Measurements from ENCODE around the gene ARAP1. TPM values are rescaled to one million over a fixed set of nuclear protein-coding genes. Genes with fewer than 3 reads are reported as not detected.
A peak's percentile ranks its signal among the peaks of the same experiment; 100 is the strongest.

Gene ARAP1
- total RNA-seq, 1 experiment from 2014 or later, result 85.5 TPM

- no peak overlapping the region for H3K4me3 ChIP-seq (ENCODE audit: insufficient read depth, low read depth, low read length)
- no peaks in the 10 kb centered on the region for H3K27me3 ChIP-seq (ENCODE audit: control insufficient read depth, insufficient read depth, low read length)
- DNase-seq, result no peak
- peaks cover 5% of the 10 kb centered on the region; the same call in 1 of the 2 replicates for H3K36me3 ChIP-seq (replicated peaks; ENCODE audit: control insufficient read depth, insufficient read depth, low read length)
Measured at GRCh38 chr11:72720047-72720446, 32.2 kb downstream of the ARAP1 start.

- Histone ChIP-seq H3K36me3 (replicated peaks; ENCODE audit: control insufficient read depth, insufficient read depth, low read length) (peaks cover 4% of the 10 kb centered on the region; the same call in 1 of the 2 replicates), H3K27me3 (ENCODE audit: control insufficient read depth, insufficient read depth, low read length) (no peaks in the 10 kb centered on the region), H3K4me3 (ENCODE audit: insufficient read depth, low read depth, low read length) (no peak overlapping the region)
- no peak for DNase-seq
Measured at GRCh38 chr11:72719551-72719950, 32.7 kb downstream of the ARAP1 start.

- DNase-seq, result no peak
- H3K36me3 ChIP-seq (replicated peaks; ENCODE audit: control insufficient read depth, insufficient read depth, low read length), result peaks cover 3% of the 10 kb centered on the region; the same call in 1 of the 2 replicates
- no peaks in the 10 kb centered on the region for H3K27me3 ChIP-seq (ENCODE audit: control insufficient read depth, insufficient read depth, low read length)
- H3K4me3 ChIP-seq (ENCODE audit: insufficient read depth, low read depth, low read length), result no peak overlapping the region
Measured at GRCh38 chr11:72719144-72719543, 33.1 kb downstream of the ARAP1 start.

- H3K27me3 ChIP-seq (ENCODE audit: control insufficient read depth, insufficient read depth, low read length), result no peaks in the 10 kb centered on the region
- no peak overlapping the region for H3K4me3 ChIP-seq (ENCODE audit: insufficient read depth, low read depth, low read length)
- DNase-seq, result no peak
Measured at GRCh38 chr11:72718101-72718501, 34.1 kb downstream of the ARAP1 start.

DNA sequence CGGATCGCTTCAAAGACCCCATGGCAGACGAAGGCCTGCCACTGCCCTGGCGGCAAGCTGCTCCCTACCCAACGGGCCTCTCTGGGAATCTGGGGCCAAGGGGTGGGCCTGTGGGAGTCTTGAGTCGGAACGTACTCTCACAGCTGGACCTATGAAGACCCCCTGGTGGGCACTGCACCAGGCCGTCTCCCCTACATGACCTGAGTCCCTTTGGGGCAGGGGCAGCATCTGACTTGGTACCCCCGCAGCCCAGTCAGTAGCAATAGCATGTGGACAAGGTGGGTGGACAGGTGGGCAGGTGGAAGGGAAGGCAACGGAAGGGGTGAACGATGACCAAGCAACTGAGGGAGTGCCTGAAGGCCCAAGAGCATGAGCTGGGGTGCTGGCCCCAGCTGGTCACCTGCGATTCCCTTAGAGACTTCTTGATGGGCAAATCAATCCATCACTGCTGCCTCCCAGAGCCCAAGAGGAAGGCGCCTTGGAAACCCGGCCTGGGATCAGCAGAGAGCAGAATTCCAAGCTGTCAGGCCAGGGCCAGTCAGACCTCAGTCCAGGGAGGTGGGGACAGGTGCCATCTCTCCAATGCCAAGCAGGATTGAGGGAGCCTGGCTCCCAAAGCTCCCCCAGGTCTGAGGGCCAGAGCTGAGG lies 35.3 kb downstream of the ARAP1 start:
- H3K27me3 ChIP-seq (ENCODE audit: control insufficient read depth, insufficient read depth, low read length), result no peaks in the 10 kb centered on the region
- no peak for DNase-seq
- no peak overlapping the region for H3K4me3 ChIP-seq (ENCODE audit: insufficient read depth, low read depth, low read length)
- peaks cover 3% of the 10 kb centered on the region for H3K36me3 ChIP-seq (replicated peaks; ENCODE audit: control insufficient read depth, insufficient read depth, low read length)

More at GRCh38 chr11:72718101-72718501, 34.1 kb downstream of the ARAP1 start:
- peaks cover 3% of the 10 kb centered on the region; the same call in 1 of the 2 replicates for H3K36me3 ChIP-seq (replicated peaks; ENCODE audit: control insufficient read depth, insufficient read depth, low read length)

DNA sequence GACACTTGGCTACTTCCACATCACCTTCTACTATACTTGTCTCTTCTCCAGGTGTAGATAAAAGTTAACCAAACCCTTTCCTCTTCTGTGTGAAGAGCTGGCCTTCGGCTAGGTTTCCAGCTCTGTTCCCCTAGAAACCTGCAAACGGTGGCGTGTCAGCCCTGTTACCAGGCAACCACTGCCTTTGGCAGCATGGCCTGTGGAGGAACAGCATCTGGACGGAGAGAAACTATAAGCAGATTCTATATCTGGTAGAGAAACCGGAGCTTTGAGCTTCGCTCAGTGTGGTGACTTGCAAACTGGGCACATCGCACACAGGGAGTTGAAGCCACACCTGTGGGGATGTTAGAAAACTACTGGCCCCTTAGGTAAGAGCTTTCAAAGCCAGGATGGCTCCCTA lies 35.9 kb downstream of the ARAP1 start:
- Histone ChIP-seq H3K4me3 (ENCODE audit: insufficient read depth, low read depth, low read length) (no peak overlapping the region), H3K36me3 (replicated peaks; ENCODE audit: control insufficient read depth, insufficient read depth, low read length) (peaks cover 6% of the 10 kb centered on the region), H3K27me3 (ENCODE audit: control insufficient read depth, insufficient read depth, low read length) (no peaks in the 10 kb centered on the region)
- DNase-seq, result no peak

GRCh38 chr11:72712841-72713240 lies 39.4 kb downstream of the ARAP1 start:
- peaks cover 8% of the 10 kb centered on the region for H3K36me3 ChIP-seq (replicated peaks; ENCODE audit: control insufficient read depth, insufficient read depth, low read length)
- no peak for DNase-seq
- no peak overlapping the region for H3K4me3 ChIP-seq (ENCODE audit: insufficient read depth, low read depth, low read length)
- H3K27me3 ChIP-seq (ENCODE audit: control insufficient read depth, insufficient read depth, low read length), result no peaks in the 10 kb centered on the region

GRCh38 chr11:72712168-72712751 lies 39.9 kb downstream of the ARAP1 start:
- Histone ChIP-seq H3K4me3 (ENCODE audit: insufficient read depth, low read depth, low read length) (no peak overlapping the region), H3K27me3 (ENCODE audit: control insufficient read depth, insufficient read depth, low read length) (no peaks in the 10 kb centered on the region)
- peak; percentile 62 for DNase-seq

GRCh38 chr11:72711141-72711540 lies 41.1 kb downstream of the ARAP1 start:
- DNase-seq, result no peak
- Histone ChIP-seq H3K36me3 (replicated peaks; ENCODE audit: control insufficient read depth, insufficient read depth, low read length) (peaks cover 7% of the 10 kb centered on the region), H3K4me3 (ENCODE audit: insufficient read depth, low read depth, low read length) (no peak overlapping the region), H3K27me3 (ENCODE audit: control insufficient read depth, insufficient read depth, low read length) (no peaks in the 10 kb centered on the region)

More at GRCh38 chr11:72712168-72712751, 39.9 kb downstream of the ARAP1 start:
- H3K36me3 ChIP-seq (replicated peaks; ENCODE audit: control insufficient read depth, insufficient read depth, low read length), result peaks cover 8% of the 10 kb centered on the region

DNA sequence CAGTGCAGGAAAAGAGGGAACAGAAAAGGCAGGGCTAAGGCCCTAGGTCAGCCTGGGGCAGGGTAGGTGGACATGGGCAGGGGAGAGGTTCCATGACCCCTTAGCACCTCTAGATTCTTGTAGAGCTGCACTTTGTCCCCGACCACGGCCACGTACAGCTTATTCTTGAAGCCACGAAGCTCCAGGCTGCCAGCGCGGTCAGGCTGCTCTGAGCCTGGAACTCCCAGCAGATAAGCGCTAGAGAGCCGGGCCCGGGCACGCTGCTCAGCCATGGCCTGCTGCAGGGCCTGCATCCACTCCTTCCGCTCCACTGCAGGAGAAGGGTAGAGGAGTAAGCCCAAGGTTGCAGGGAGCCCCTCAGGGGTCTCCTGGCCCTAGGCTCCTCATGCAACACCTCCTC lies 41.9 kb downstream of the ARAP1 start:
- H3K36me3 ChIP-seq (replicated peaks; ENCODE audit: control insufficient read depth, insufficient read depth, low read length), result peaks cover 7% of the 10 kb centered on the region
- H3K4me3 ChIP-seq (ENCODE audit: insufficient read depth, low read depth, low read length), result no peak overlapping the region
- no peaks in the 10 kb centered on the region for H3K27me3 ChIP-seq (ENCODE audit: control insufficient read depth, insufficient read depth, low read length)
- DNase-seq, result no peak

GRCh38 chr11:72709478-72710238 lies 42.5 kb downstream of the ARAP1 start:
- DNase-seq, result no peak
- Histone ChIP-seq H3K36me3 (replicated peaks; ENCODE audit: control insufficient read depth, insufficient read depth, low read length) (peaks cover 7% of the 10 kb centered on the region), H3K27me3 (ENCODE audit: control insufficient read depth, insufficient read depth, low read length) (no peaks in the 10 kb centered on the region), H3K4me3 (ENCODE audit: insufficient read depth, low read depth, low read length) (no peak overlapping the region)

GRCh38 chr11:72707032-72707431 lies 45.2 kb downstream of the ARAP1 start:
- H3K4me3 ChIP-seq (ENCODE audit: insufficient read depth, low read depth, low read length), result no peak overlapping the region
- peaks cover 9% of the 10 kb centered on the region for H3K36me3 ChIP-seq (replicated peaks; ENCODE audit: control insufficient read depth, insufficient read depth, low read length)
- H3K27me3 ChIP-seq (ENCODE audit: control insufficient read depth, insufficient read depth, low read length), result no peaks in the 10 kb centered on the region
- DNase-seq, result no peak

DNA sequence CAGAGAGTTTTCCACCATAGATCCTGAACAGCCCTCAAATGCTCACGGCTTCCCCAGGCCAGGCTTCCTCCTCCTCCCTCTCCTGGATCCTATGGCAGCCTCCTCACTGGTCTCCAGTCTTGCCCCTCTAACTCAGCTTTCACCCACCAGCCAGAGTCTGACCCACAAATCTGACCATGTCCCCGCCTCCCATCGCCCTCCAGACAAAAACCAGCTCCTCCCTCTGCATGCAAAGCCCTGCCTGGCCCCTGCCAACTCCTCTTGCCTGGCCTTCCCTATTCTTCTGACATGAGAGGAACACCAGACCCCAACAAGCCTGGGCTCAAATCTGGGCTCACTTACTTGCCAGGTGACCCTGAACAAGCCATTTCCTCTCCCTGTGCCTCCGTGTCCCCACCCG lies 45.6 kb downstream of the ARAP1 start:
- Histone ChIP-seq H3K4me3 (ENCODE audit: insufficient read depth, low read depth, low read length) (no peak overlapping the region), H3K36me3 (replicated peaks; ENCODE audit: control insufficient read depth, insufficient read depth, low read length) (peaks cover 8% of the 10 kb centered on the region), H3K27me3 (ENCODE audit: control insufficient read depth, insufficient read depth, low read length) (no peaks in the 10 kb centered on the region)
- DNase-seq, result no peak

DNA sequence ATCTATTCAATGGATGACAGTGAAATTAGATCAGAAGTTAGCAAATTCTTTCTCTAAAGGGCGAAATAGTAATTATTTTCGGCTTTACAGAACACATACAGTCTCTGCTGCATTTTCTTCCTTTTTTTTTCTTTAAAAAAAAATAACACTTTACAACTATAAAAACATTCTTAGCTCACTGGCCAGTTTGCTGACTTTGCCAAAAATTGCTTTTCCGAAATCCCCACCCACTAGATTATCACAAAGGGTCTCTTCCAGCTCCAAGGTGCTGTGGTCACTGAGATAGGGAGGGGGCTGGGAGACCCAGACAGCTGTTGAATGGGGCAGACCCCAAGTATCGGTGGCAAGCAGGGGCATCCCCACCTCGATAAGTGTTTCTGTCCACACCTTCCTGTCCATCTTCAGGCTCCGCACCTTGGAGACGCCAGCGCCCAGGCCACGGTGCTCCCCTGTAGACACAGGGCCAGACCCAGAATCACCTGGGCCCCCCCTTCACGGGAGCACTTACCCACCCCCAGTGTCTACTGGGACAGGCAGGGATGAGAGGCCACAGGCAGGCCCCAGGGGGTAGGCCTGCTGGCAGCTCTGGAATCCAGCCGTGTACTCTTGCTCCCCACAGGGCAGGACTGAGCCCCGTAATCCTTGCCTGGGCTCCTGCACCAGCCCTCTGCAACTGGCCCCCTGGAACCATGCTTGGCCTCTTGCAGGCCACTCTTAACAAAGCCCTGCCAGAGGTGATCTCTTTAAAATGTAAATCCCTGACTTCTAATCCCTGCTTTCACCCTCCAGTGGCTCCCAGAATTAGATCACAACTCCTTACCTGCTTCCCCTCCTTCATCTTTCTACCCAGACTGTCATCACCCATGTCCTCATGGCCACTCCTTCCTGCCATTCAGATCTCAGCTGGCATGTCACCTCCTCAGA lies 46.5 kb downstream of the ARAP1 start:
- Histone ChIP-seq H3K27me3 (ENCODE audit: control insufficient read depth, insufficient read depth, low read length) (no peaks in the 10 kb centered on the region), H3K4me3 (ENCODE audit: insufficient read depth, low read depth, low read length) (no peak overlapping the region), H3K36me3 (replicated peaks; ENCODE audit: control insufficient read depth, insufficient read depth, low read length) (peaks cover 9% of the 10 kb centered on the region)
- peak; percentile 90 for DNase-seq

All from H7 (cell line).